GM21717 (cell line): ENCODE measurements around the gene NAA15.
A peak's percentile ranks its signal among the peaks of the same experiment; 100 is the strongest.
"Not testable (repeated sequence)": the region's sequence is repeated elsewhere in the genome, so short reads cannot be mapped to it uniquely, and the experiment has no call there.

Source experiments
- ATAC-seq: cut with Tn5 transposase; IDR thresholded peaks from one replicate; pipeline ENCODE4 v1.9.1; 2021; ENCODE audit warnings: mild to moderate bottlenecking, moderate library complexity; ENCODE audit not compliant: unreplicated experiment

NAA15 gene

GRCh38 chr4:139295942-139296299 is 5.4 kb upstream of the NAA15 start:
- no peak for ATAC-seq

GRCh38 chr4:139297001-139297410 is 4.3 kb upstream of the NAA15 start:
- no peak for ATAC-seq

GRCh38 chr4:139299536-139299935 is 1.8 kb upstream of the NAA15 start:
- ATAC-seq = no peak

- ATAC-seq = peak; percentile 11
Observed at GRCh38 chr4:139300431-139301112, 733 bp upstream of the NAA15 start.

GRCh38 chr4:139301821-139302611 is 711 bp downstream of the NAA15 start, which contains the start of gene NDUFC1:
TSS of gene NDUFC1 (minus strand) at chr4:139302477. CDS start at chr4:139295798, 6,679 bp downstream.
- ATAC-seq = peak; percentile 49

GRCh38 chr4:139304920-139305319 is 3.6 kb downstream of the NAA15 start:
- ATAC-seq = no peak

GRCh38 chr4:139311909-139312308 is 10.6 kb downstream of the NAA15 start:
- ATAC-seq = no peak

- no peak for ATAC-seq
Observed at GRCh38 chr4:139312552-139313332, 11.4 kb downstream of the NAA15 start.

GRCh38 chr4:139313414-139313813 is 12.1 kb downstream of the NAA15 start:
- ATAC-seq = not testable (repeated sequence)

GRCh38 chr4:139314047-139314800 is 12.9 kb downstream of the NAA15 start:
- no peak for ATAC-seq

GRCh38 chr4:139315221-139315675 is 13.9 kb downstream of the NAA15 start:
- peak; percentile 71 for ATAC-seq

GRCh38 chr4:139316733-139317132 is 15.4 kb downstream of the NAA15 start:
- ATAC-seq = no peak

GRCh38 chr4:139317635-139318034 is 16.3 kb downstream of the NAA15 start:
- ATAC-seq = no peak

GRCh38 chr4:139319571-139319970 is 18.3 kb downstream of the NAA15 start:
- ATAC-seq = no peak

GRCh38 chr4:139322070-139322469 is 20.8 kb downstream of the NAA15 start:
- ATAC-seq = not testable (repeated sequence)

- ATAC-seq = not testable (repeated sequence)
Observed at GRCh38 chr4:139322541-139322940, 21.2 kb downstream of the NAA15 start.

GRCh38 chr4:139324620-139325019 is 23.3 kb downstream of the NAA15 start:
- no peak for ATAC-seq

- ATAC-seq = no peak
Observed at GRCh38 chr4:139329665-139330200, 28.4 kb downstream of the NAA15 start.

GRCh38 chr4:139330283-139330682 is 29.0 kb downstream of the NAA15 start:
- ATAC-seq = no peak

GRCh38 chr4:139331185-139331584 is 29.9 kb downstream of the NAA15 start:
- ATAC-seq = no peak
